B cell (primary cell): Measurements from ENCODE around the gene IQCK.

ENCODE experiments used
- CTCF ChIP-seq: fragments of 200-600 bp; IDR thresholded peaks from one replicate; pipeline ENCODE4 v1.8.0; 2022; ENCODE audit warnings: antibody characterized with exemption, mild to moderate bottlenecking
- EZH2 ChIP-seq: IDR thresholded peaks from 2 replicates; pipeline ENCODE4 v1.6.1; 2012; ENCODE audit warnings: borderline replicate concordance, low read depth, mild to moderate bottlenecking, moderate library complexity, low read length; ENCODE audit not compliant: insufficient read depth, poor library complexity, severe bottlenecking

GRCh38 chr16:19697756-19698318 is 20.2 kb upstream of the IQCK start:
- TF ChIP-seq CTCF: no peak
- no peak for TF ChIP-seq EZH2
